Epithelial cell of proximal tubule (primary cell): Measurements from ENCODE around the gene PSMB5. TPM values are rescaled to one million over a fixed set of nuclear protein-coding genes. Genes with fewer than 3 reads are reported as not detected.

Experiments used
- DNase-seq: peaks from one replicate; pipeline ENCODE4 v3.0.0-alpha.2; 2011; ENCODE audit warnings: low read depth
- H3K4me3 ChIP-seq: 2 replicates; pipeline ENCODE4 v1.5.1; 2011; ENCODE audit warnings: low read depth, mild to moderate bottlenecking, low read length
- CTCF ChIP-seq: conservative IDR thresholded peaks from 2 replicates; pipeline ENCODE4 v1.5.1; 2012; ENCODE audit warnings: low read depth, mild to moderate bottlenecking, low read length
- total RNA-seq: library from RNA; depleted of rRNA; stranded (reverse); fragments of >200 nt; gene quantifications from 2 replicates; pipeline ENCODE4 v1.2.3, GENCODE V29; 2015

PSMB5 gene
- total RNA-seq, 1 donor from 2014 or later: 388 TPM

GRCh38 chr14:22985894-22986507, 48.7 kb downstream of the PSMB5 start:
- no peak for DNase-seq
- H3K4me3 ChIP-seq: no peak overlapping the region
- no peak for TF ChIP-seq CTCF

GRCh38 chr14:22984959-22985658, 49.6 kb downstream of the PSMB5 start:
- no peak for DNase-seq
- no peak for TF ChIP-seq CTCF
- H3K4me3 ChIP-seq: no peak overlapping the region

DNA sequence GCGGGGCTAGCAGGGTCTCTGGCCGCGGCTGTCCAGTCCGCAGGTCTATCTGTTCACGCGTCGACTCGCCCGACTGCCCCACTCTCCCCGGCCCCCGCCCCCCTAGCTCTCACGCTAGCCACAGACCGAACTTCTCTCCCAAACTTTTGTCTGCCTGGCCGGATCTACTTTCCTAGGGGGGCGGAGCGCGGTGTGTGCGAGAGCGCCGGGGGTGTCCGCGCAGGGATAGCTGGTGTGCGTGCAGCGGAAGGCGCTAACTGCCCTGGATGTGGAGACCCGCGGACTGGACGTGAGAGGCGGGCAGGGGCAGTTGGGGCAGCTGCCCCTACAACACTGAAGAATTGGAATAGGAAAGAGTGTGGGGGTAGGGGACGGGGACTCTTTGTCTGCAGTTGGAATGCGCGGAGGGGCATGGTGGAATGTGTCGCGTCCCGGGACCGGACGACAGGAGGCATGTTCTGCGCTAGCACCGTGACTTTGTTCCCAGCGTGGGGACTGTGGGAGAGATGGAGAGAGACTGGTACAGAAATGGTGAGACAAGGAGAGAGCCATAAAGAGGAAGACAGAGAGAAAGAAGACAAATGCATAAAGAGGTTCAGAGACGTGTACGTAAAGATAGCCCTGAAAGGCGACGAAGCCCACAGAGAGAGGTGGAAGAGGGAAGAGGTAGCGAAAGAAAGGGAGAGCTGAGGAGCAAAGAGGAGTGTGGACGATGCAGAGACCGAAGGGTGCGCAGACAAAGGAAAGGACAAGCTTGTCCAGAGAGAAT, 52.0 kb downstream of the PSMB5 start, which contains the start of gene AJUBA:
Gene AJUBA, minus strand, starts transcription at position 75 of the 769 bp plus-strand sequence. CDS start 285 bp downstream, outside the sequence.
- no peak for DNase-seq
- peak; percentile 12 for TF ChIP-seq CTCF
- H3K4me3 ChIP-seq: peak within 1 kb of the TSS; percentile 93

DNA sequence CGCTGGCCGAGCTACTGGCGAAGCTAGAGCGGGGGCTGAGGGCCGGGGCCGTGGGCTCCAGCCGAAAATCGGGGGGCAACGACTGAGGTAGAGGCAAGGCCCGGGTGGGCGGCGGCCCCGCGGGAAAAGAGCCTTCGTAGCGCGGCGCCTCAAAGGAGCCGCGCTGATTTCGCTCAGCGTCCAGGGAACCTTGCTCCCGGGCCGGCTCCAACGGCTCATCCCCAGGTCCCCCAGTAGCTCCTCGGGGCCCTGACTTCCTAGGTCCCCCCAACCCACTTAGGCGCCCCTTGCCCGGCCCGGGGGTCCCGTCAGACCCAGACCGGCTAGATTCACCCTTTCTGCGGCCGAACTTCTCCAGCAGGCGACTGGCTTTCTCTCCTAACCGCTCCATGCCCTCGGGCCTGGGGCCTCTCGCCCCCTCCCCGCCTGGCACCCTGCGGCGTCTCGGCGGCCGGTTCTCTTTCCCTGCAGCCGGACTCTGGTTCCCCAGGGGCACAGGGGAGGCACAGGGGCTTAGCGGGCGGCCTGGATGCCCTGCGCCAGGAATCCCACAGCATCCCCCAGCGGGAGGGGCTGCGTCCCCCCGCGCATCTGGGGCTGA, 52.7 kb downstream of the PSMB5 start:
- no peak for TF ChIP-seq CTCF
- DNase-seq: no peak
- H3K4me3 ChIP-seq: peak overlapping the region; percentile 93

GRCh38 chr14:22981090-22981875, 53.4 kb downstream of the PSMB5 start:
- DNase-seq: no peak
- H3K4me3 ChIP-seq: peak overlapping the region; percentile 93
- TF ChIP-seq CTCF: no peak

DNA sequence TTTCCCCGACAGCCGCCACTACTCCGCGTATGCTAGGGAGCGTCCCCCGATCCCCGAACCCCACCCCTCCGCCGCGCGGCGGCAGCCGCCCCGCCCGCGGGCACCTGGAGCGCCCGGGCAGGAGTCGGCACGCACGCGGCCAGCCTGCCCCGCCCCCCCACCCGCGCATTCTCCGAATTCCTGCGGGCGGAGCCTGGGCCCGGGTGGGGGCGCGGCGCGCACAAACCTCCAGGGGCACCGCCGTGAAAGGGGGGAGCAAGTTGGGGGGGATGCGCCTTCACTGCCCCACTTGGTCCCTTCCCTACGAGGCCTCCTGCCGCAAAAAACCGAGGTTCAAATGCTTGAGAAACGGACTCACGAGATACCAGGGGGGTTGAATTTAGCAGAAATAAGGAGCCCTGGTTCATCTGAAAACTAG, 54.0 kb downstream of the PSMB5 start:
- peak overlapping the region; percentile 93 for H3K4me3 ChIP-seq
- no peak for TF ChIP-seq CTCF
- no peak for DNase-seq
